D721Med (cell line): Measurements from ENCODE around the gene SPATA1.
"Not testable (repeated sequence)": the region's sequence is repeated elsewhere in the genome, so short reads cannot be mapped to it uniquely, and the experiment has no call there.

Experiments used
- DNase-seq: peaks from one replicate; pipeline ENCODE4 v3.0.0; 2011; ENCODE audit warnings: low spot score; ENCODE audit not compliant: insufficient read length
- FAIRE-seq: peaks from 2 replicates; lab custom pipeline; 2011; peaks lifted over from hg19 to GRCh38; lab: Jason Lieb, UNC
- TF ChIP-seq, protein P1 (sequence below): IDR thresholded peaks from 2 replicates; pipeline ENCODE4 v1.5.1; 2012; ENCODE audit warnings: mild to moderate bottlenecking, control low read depth; ENCODE audit not compliant: insufficient read depth; ENCODE audit errors: missing control alignments

SPATA1 gene

DNA sequence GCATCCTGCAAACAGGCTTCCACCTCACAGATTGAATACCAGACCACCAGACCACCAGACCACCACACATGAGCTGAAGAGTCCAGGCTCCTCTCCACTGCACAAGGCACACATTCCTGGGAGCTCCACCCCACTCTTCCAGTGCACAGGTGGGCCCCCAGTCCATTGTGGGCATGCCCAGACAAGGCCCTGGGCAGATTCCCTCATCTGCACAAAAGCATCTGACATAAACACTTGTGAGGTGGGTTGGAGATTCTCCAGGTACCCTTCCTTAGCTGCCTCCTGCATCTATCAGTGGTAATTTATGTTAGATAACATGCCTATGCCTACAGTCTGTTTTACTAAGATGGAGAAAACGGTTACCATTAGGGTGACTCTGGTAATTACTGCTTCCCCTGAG is 79.6 kb downstream of the SPATA1 start:
- FAIRE-seq, result no peak
- DNase-seq, result no peak
- TF ChIP-seq, protein P1, sequence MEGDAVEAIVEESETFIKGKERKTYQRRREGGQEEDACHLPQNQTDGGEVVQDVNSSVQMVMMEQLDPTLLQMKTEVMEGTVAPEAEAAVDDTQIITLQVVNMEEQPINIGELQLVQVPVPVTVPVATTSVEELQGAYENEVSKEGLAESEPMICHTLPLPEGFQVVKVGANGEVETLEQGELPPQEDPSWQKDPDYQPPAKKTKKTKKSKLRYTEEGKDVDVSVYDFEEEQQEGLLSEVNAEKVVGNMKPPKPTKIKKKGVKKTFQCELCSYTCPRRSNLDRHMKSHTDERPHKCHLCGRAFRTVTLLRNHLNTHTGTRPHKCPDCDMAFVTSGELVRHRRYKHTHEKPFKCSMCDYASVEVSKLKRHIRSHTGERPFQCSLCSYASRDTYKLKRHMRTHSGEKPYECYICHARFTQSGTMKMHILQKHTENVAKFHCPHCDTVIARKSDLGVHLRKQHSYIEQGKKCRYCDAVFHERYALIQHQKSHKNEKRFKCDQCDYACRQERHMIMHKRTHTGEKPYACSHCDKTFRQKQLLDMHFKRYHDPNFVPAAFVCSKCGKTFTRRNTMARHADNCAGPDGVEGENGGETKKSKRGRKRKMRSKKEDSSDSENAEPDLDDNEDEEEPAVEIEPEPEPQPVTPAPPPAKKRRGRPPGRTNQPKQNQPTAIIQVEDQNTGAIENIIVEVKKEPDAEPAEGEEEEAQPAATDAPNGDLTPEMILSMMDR, result no peak

DNA sequence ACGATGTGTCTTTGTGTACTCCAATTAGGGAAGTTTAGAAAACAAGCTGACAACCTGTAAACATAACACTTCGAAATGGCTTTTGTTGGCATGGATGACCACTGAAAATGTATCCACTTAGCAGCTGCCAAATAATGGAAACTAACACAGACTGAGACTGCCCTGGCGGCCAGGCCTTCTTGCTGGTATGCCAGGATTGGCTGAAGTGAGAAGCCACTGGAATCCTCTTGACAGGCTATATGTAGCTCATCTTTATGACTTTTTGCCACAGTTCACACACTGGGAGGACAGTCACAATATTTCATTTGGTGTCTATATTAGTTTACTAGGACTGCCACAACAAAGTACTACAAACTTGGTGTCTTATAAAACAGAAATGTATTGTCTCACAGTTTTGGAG is 80.9 kb downstream of the SPATA1 start:
- FAIRE-seq, result no peak
- TF ChIP-seq, protein P1, result no peak
- no peak for DNase-seq

DNA sequence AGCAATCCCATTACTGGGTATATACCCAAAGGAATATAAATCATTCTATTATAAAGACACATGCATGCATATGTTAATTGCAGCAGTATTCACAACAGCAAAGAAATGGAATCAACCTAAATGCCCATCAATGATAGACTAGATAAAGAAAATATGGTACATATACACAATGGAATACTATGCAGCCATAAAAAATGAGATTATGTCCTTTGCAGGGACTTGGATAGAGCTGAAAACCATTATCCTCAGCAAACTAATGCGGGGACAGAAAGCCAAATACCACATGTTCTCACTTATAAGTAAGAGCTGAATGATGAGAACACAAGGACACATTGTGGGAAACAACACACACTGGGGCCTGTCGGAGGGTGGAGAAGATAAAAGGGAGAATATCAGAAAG is 88.8 kb downstream of the SPATA1 start:
- DNase-seq, FAIRE-seq: not testable (repeated sequence)

DNA sequence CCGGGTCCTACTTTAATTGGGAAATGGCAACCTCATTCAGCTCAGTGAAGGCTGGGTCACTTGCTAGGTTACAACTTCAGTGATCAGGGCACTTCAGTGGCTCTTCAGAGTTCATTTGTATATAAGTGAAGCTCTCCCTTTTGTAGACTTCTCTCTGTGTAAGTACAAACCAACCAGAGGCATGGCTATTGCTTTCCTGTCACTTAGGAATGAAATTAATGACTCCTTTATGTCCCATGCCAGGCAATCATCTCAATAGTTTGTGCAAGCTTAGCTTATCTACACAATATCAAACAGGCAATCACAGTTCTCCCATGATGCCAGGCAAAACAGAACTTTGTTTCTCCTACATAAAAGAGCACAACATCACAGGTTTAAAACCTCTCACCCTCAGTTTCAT is 90.8 kb downstream of the SPATA1 start:
- FAIRE-seq, result no peak
- TF ChIP-seq, protein P1, result no peak

DNA sequence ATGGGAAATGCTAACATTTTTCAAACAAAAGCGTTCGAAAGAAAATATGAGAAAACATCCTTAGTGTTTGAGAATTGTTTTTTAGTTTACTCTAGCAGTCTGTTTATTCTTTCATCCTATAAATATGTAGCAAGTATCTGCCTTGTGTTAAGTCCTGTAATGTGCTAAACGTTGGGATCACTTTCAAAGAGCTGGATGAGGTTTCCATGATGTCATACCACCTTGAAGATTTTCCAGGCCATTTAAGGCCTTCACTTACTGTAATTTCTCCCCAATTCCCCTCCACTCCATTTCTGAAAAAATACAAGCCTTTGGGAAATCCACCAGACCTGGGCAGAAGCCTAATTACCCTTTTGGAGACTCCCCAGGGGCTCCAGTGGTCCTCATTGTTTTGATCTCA is 92.2 kb downstream of the SPATA1 start:
- FAIRE-seq (no peak), DNase-seq (no peak)
- TF ChIP-seq, protein P1, result no peak

More for the DNA sequence above, 90.8 kb downstream of the SPATA1 start:
- DNase-seq, result no peak

DNA sequence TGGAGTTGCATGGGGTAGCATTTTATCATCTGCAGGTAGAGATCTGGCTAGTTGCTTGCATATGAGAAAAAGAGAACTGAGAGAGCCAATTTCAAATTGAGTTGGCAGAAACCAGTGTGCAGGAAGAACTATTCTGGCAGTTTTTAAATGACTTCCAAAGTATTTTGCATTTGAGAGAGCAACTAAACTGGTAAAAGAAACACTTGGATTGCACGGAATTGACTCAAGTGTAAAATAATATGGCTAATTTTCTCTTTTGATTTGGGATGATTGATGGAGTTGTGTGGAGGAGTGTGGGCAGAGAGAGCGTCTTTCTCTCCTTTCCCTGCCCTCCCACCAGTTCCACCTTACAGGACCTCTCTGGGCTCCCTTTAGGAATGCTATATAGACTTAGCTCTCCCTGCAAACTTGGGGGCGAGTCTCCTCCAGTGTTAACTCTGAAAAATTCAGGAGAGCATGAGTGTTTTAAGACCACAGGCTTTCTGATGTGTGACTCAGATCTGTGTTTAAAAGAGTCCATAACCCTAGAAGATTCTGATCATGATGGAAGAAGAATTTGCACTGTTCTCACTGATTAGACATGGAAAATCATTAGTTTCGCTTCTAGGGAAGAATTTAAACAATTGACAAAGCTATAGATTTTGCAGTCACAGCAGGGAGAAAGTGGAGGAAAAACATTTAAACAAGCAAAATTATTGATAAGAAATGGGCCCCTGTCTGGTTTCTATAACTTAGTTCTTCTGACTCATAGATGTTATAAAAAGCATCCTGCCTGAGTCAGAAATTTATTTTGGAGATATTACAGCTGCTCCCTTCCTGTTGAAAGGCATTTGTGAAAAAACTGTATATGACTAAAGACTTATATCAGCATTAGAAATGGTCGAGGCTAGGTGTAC is 92.9 kb downstream of the SPATA1 start:
- TF ChIP-seq, protein P1, result no peak
- no peak for DNase-seq
- FAIRE-seq, result no peak

DNA sequence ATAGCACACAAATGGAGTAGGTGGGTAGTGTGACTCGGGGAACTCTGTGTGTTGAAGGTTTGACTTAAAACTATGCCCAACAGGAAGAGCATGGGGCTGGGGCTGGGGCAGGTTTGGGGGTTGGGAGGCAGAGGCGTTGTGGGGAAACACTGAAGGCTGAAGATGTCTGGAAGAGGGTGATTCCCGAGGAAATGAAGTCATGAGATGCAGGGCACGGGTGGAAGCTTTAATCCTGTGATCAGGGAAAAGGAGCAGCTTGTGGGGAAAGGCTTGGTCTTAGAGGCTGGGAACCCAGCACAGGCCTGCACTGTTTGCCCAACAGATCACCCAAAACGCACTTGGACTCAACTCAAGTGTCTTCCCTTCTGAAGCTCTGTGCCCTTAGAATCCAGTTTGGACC is 94.6 kb downstream of the SPATA1 start:
- TF ChIP-seq, protein P1, result no peak
- FAIRE-seq (no peak), DNase-seq (no peak)
